Astrocyte of the spinal cord (primary cell): ENCODE results near the gene SLC28A1.
"Not testable (repeated sequence)": the region's sequence is repeated elsewhere in the genome, so short reads cannot be mapped to it uniquely, and the experiment has no call there.

Source experiments
- DNase-seq: peaks from one replicate; pipeline ENCODE4 v3.0.0; 2011; ENCODE audit warnings: low read depth, low spot score
- H3K4me3 ChIP-seq: 2 replicates; pipeline ENCODE4 v1.5.1; 2011; ENCODE audit warnings: low read depth, mild to moderate bottlenecking, low read length, moderate library complexity
- CTCF ChIP-seq: IDR thresholded peaks from 2 replicates; pipeline ENCODE4 v1.5.1; 2012; ENCODE audit warnings: low read depth, mild to moderate bottlenecking, low read length, inconsistent platforms
- in situ Hi-C: cut with HindIII; loops from 2 replicates; pipeline ENCODE4 v1.10.0; 2017; ENCODE audit warnings: low sequenced_read_pairs

Gene SLC28A1

GRCh38 chr15:84915606-84915958 is 31.1 kb downstream of the SLC28A1 start:
- in situ Hi-C loops = no loop called here
- no peak overlapping the region for H3K4me3 ChIP-seq
- TF ChIP-seq CTCF = no peak
- no peak for DNase-seq

- no peak for DNase-seq
- TF ChIP-seq CTCF = no peak
- no peak overlapping the region for H3K4me3 ChIP-seq
- in situ Hi-C loops = no loop called here
Observed at GRCh38 chr15:84917452-84917851, 33.0 kb downstream of the SLC28A1 start.

GRCh38 chr15:84919106-84919667 is 34.7 kb downstream of the SLC28A1 start:
- DNase-seq = no peak
- no peak overlapping the region for H3K4me3 ChIP-seq
- in situ Hi-C loops = no loop called here
- no peak for TF ChIP-seq CTCF

- in situ Hi-C loops = no loop called here
- no peak for DNase-seq
Observed at GRCh38 chr15:84921121-84921520, 36.7 kb downstream of the SLC28A1 start.

GRCh38 chr15:84922530-84922929 is 38.1 kb downstream of the SLC28A1 start:
- in situ Hi-C loops = no loop called here
- no peak overlapping the region for H3K4me3 ChIP-seq
- TF ChIP-seq CTCF = no peak
- no peak for DNase-seq

More at GRCh38 chr15:84921121-84921520, 36.7 kb downstream of the SLC28A1 start:
- no peak overlapping the region for H3K4me3 ChIP-seq
- TF ChIP-seq CTCF = no peak

GRCh38 chr15:84924077-84924731 is 39.7 kb downstream of the SLC28A1 start:
- no peak for DNase-seq
- in situ Hi-C loops = no loop called here
- TF ChIP-seq CTCF = no peak
- H3K4me3 ChIP-seq = no peak overlapping the region

- in situ Hi-C loops = not testable (repeated sequence)
Observed at GRCh38 chr15:84924821-84925569, 40.5 kb downstream of the SLC28A1 start.

More at GRCh38 chr15:84924821-84925569, 40.5 kb downstream of the SLC28A1 start:
- H3K4me3 ChIP-seq, DNase-seq: not testable (repeated sequence)
